ENCODE results near the gene EZH2. TPM values are rescaled to one million over a fixed set of nuclear protein-coding genes. Genes with fewer than 3 reads are reported as not detected.

Gene EZH2
- total and polyA plus RNA-seq, 2 of the 4 experiments (the other 2 are of a cell fraction), result 13.1 to 19.8 TPM

DNA sequence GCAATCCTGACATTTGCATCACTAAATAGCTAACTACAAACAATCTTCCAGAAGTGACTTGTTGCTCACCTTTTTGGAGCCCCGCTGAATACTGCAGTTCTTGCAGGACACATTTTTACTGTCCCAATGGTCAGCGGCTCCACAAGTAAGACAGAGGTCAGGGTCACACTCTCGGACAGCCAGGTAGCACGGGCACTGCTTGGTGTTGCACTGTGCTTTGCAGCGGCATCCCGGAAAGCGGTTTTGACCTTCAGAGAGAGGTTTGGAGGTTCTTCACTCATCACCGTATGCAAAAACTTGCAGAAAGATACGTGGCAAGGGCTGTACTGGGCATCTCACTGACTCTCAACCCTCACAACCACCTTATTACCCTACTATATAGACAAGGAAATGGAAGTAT lies 70.2 kb downstream of the EZH2 start:
- in situ Hi-C loops (cut with MboI; ENCODE audit: low sequenced_read_pairs) (no loop called here), intact Hi-C loops (cut with micrococcal nuclease) (no loop called here), dilution Hi-C loops (cut with HindIII; ENCODE audit: low sequenced_read_pairs, unreplicated experiment) (no loop called here)
- H3K79me1 ChIP-seq (ENCODE audit: low read depth in 1 of 2, low read length in 2 of 2), result peaks cover 7 to 11% of the 10 kb centered on the region in 2 experiments
- no peak overlapping the region for H3K4me2 ChIP-seq (ENCODE audit: low read depth, low read length)
- H3K9me3 ChIP-seq (ENCODE audit: control insufficient read depth, insufficient read depth, low read length), result no peaks in the 10 kb centered on the region
- H3K23ac ChIP-seq (ENCODE audit: low read depth, low read length), result no peak overlapping the region; the same call in 1 of the 2 replicates
- WGBS, 2 experiments (ENCODE audit: extremely low coverage in 2 of 2, insufficient read length in 1 of 2), result 93% methylated on average over 6 of the region's 9 CpGs; no CpG with 5 or more reads in 1 of the 2 experiments
- H3K27me3 ChIP-seq (ENCODE audit: control insufficient read depth, insufficient read depth, low read length), result no peaks in the 10 kb centered on the region
- H3K14ac ChIP-seq (replicated peaks; ENCODE audit: low read depth, low read length), result no peak overlapping the region
- CTCF ChIA-PET, result no interaction called here
- no peak overlapping the region for H3K56ac ChIP-seq (ENCODE audit: extremely low read depth, insufficient read depth, low read length)
- no peak overlapping the region for H3K18ac ChIP-seq (ENCODE audit: low read depth, low read length)
- no peak overlapping the region for H2AFZ ChIP-seq (replicated peaks; ENCODE audit: low read length, poor library complexity)
- peaks cover 7% of the 10 kb centered on the region; the same call in 1 of the 2 replicates for H3K9me1 ChIP-seq (ENCODE audit: insufficient read depth, low read length)
- H3K4me3 ChIP-seq (ENCODE audit: insufficient read depth, low read depth, low read length), result no peak overlapping the region
- H2BK5ac ChIP-seq (ENCODE audit: low read depth, low read length, poor library complexity, severe bottlenecking), result no peak overlapping the region
- DNase-seq (no peak), ATAC-seq (ENCODE audit: low read depth) (no peak)
- POLR2A ChIA-PET (ENCODE audit: unreplicated experiment), result interaction anchor here (0.6 kb wide), 1 partner anchor 50 kb away, joined by 3 read pairs; no protein-coding TSS in a partner anchor
- no peak overlapping the region for H4K91ac ChIP-seq (ENCODE audit: insufficient read depth, low read depth, low read length)
- H3K27ac ChIP-seq (ENCODE audit: insufficient read depth, low read length), result no peak overlapping the region
- H4K20me1 ChIP-seq (ENCODE audit: insufficient read depth, low read length), result no peaks in the 10 kb centered on the region
- no peak overlapping the region for H4K8ac ChIP-seq (ENCODE audit: low read depth in 2 of 2, low read length in 2 of 2)
- H2AK5ac ChIP-seq (ENCODE audit: low read depth, low read length), result no peak overlapping the region
- no peak overlapping the region for H3K9ac ChIP-seq (ENCODE audit: low read depth, low read length)
- H2BK20ac ChIP-seq (ENCODE audit: low read depth, low read length), result no peak overlapping the region
- no peak for TF ChIP-seq NFE2L2 (IDR thresholded peaks at IDR 0.05; ENCODE audit: low read depth, low read length)
- TF ChIP-seq FOS (IDR thresholded peaks at IDR 0.05; ENCODE audit: low read depth, low read length), result no peak
- TF ChIP-seq BHLHE40 (IDR thresholded peaks at IDR 0.05; ENCODE audit: low read depth, low read length), result no peak
- TF ChIP-seq CHD1 (IDR thresholded peaks at IDR 0.05; ENCODE audit: low read depth, low read length), result no peak
- TF ChIP-seq RCOR1 (IDR thresholded peaks at IDR 0.05; ENCODE audit: insufficient replicate concordance, low read length), result no peak
- no peak for TF ChIP-seq POLR2A (IDR thresholded peaks at IDR 0.05; ENCODE audit: low read depth, low read length)
- TF ChIP-seq MAFK (IDR thresholded peaks at IDR 0.05; ENCODE audit: low read depth, low read length), result no peak
- no peak for TF ChIP-seq RFX5 (IDR thresholded peaks at IDR 0.05; ENCODE audit: low read depth, low read length)
- no peak for TF ChIP-seq RAD21 (IDR thresholded peaks at IDR 0.05; ENCODE audit: low read length)
- TF ChIP-seq MAZ (IDR thresholded peaks at IDR 0.05; ENCODE audit: borderline replicate concordance, low read depth, low read length), result no peak
- TF ChIP-seq USF2 (IDR thresholded peaks at IDR 0.05; ENCODE audit: low read depth, low read length), result no peak
- TF ChIP-seq SMC3 (IDR thresholded peaks at IDR 0.05; ENCODE audit: low read depth, low read length), result no peak
- TF ChIP-seq MXI1 (IDR thresholded peaks at IDR 0.05; ENCODE audit: borderline replicate concordance, low read depth, low read length), result no peak
- no peak for TF ChIP-seq CEBPB (IDR thresholded peaks at IDR 0.05; ENCODE audit: low read depth, low read length)
- no peak for TF ChIP-seq ELK1 (IDR thresholded peaks at IDR 0.05; ENCODE audit: borderline replicate concordance, low read depth, low read length)
- TF ChIP-seq, protein P1, sequence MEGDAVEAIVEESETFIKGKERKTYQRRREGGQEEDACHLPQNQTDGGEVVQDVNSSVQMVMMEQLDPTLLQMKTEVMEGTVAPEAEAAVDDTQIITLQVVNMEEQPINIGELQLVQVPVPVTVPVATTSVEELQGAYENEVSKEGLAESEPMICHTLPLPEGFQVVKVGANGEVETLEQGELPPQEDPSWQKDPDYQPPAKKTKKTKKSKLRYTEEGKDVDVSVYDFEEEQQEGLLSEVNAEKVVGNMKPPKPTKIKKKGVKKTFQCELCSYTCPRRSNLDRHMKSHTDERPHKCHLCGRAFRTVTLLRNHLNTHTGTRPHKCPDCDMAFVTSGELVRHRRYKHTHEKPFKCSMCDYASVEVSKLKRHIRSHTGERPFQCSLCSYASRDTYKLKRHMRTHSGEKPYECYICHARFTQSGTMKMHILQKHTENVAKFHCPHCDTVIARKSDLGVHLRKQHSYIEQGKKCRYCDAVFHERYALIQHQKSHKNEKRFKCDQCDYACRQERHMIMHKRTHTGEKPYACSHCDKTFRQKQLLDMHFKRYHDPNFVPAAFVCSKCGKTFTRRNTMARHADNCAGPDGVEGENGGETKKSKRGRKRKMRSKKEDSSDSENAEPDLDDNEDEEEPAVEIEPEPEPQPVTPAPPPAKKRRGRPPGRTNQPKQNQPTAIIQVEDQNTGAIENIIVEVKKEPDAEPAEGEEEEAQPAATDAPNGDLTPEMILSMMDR (conservative IDR thresholded peaks at IDR 0.05; ENCODE audit: low read depth, low read length), result no peak
- H2BK120ac ChIP-seq (ENCODE audit: low read depth, low read length), result no peak overlapping the region
- BruUV-seq (replicated peaks), result no TSS peak
- peaks cover 14% of the 10 kb centered on the region for H3K36me3 ChIP-seq (ENCODE audit: control insufficient read depth, insufficient read depth, low read length)
- H3K4me1 ChIP-seq (ENCODE audit: control insufficient read depth, insufficient read depth, low read length), result no peaks in the 10 kb centered on the region
- H3K4ac ChIP-seq (ENCODE audit: low read depth, low read length), result no peak overlapping the region
- no peak overlapping the region for H4K5ac ChIP-seq (ENCODE audit: low read depth, low read length)
- no peak overlapping the region for H2AK9ac ChIP-seq (replicated peaks; ENCODE audit: low read depth, low read length, poor library complexity)
- H2BK15ac ChIP-seq (ENCODE audit: low read depth, low read length), result no peak overlapping the region
